Adipocyte (in vitro differentiated cells): ENCODE measurements around the gene CATSPERD.
A peak's percentile ranks its signal among the peaks of the same experiment; 100 is the strongest.

Experiments used
- DNase-seq: peaks from one replicate; pipeline ENCODE4 v3.0.0-alpha.2; 2015; ENCODE audit warnings: low read depth
- H3K27me3 ChIP-seq: replicated peaks from 2 replicates; pipeline ENCODE4 v1.7.0; 2013; ENCODE audit warnings: mild to moderate bottlenecking, low read length, moderate library complexity; ENCODE audit not compliant: control insufficient read depth, insufficient read depth
- H3K36me3 ChIP-seq: 2 replicates; pipeline ENCODE4 v1.7.0; 2013; ENCODE audit warnings: low read length, mild to moderate bottlenecking, moderate library complexity; ENCODE audit not compliant: control insufficient read depth, insufficient read depth, severe bottlenecking
- H3K4me1 ChIP-seq: 2 replicates; pipeline ENCODE4 v1.7.0; 2013; ENCODE audit warnings: mild to moderate bottlenecking, low read length, moderate library complexity; ENCODE audit not compliant: control insufficient read depth, insufficient read depth
- H3K4me3 ChIP-seq: 2 replicates; pipeline ENCODE4 v1.7.0; 2013; ENCODE audit warnings: mild to moderate bottlenecking, low read length, moderate library complexity
- H3K9ac ChIP-seq: 2 replicates; pipeline ENCODE4 v1.7.0; 2013; ENCODE audit warnings: mild to moderate bottlenecking, low read length, moderate library complexity
- H3K9me3 ChIP-seq: 2 replicates; pipeline ENCODE4 v1.7.0; 2013; ENCODE audit warnings: mild to moderate bottlenecking, low read length, moderate library complexity; ENCODE audit not compliant: control insufficient read depth

Gene CATSPERD

DNA sequence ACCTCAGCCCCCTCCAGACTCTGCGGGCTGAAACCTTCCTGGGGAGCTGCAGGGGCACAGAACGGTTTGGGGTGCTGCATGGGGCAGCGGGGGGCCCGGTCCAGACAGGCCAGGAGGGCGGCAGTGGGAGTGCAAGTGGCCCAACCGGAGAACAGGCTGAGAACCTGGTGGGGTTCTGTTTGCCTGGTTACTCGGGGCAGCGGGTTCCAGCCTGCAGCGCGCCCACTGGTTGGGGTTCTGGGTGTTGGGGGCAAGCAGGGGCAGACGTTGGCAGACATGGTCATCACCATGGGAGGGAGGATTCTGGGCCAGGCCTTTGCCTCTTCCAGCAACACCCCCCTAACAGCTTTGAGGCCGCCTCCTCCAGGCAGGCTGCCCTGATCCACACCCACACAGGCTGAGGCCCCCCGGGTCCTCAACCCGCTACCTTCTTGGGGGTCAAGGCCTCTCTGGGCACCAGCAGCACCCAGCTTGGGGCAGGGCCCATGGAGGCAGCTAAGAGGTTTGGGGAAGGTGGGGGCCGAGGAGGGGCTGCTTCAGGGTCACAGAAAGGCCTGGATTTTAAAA lies 64.2 kb downstream of the CATSPERD start, which contains the start of gene PRR22:
Gene PRR22 (minus strand): TSS at position 166 of the 567 bp plus-strand sequence. CDS start 86 bp downstream, at position 80.
- Histone ChIP-seq H3K9ac (no peak within 1 kb of the TSS), H3K4me1 (peaks cover under 1% of the 10 kb centered on the region), H3K27me3 (no peaks in the 10 kb centered on the region), H3K4me3 (no peak within 1 kb of the TSS), H3K36me3 (peaks cover 52% of the 10 kb centered on the region), H3K9me3 (no peaks in the 10 kb centered on the region)
- no peak for DNase-seq

DNA sequence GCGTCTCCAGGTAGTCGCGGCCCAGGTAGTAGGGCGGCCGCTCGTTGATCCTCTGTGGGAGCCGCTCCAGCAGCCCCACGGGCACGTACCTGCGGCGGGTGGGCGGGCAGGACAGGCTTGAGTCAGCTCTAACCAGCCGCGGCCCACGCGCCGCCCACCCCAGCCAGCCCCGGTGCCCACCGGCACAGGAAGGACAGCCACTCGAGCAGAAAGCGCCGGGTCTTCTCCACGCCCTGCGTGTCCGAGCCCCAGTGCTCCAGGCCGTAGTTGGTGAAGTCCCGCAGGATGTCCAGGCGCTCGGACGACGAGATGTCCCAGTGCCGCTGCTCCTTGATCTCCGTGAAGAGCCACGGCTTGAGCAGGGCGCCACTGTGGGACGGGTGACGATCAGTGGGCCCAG lies 65.0 kb downstream of the CATSPERD start:
- Histone ChIP-seq H3K27me3 (no peaks in the 10 kb centered on the region), H3K36me3 (peaks cover 57% of the 10 kb centered on the region), H3K9ac (no peak overlapping the region), H3K9me3 (no peaks in the 10 kb centered on the region), H3K4me1 (peaks cover 8% of the 10 kb centered on the region), H3K4me3 (no peak overlapping the region)
- no peak for DNase-seq

DNA sequence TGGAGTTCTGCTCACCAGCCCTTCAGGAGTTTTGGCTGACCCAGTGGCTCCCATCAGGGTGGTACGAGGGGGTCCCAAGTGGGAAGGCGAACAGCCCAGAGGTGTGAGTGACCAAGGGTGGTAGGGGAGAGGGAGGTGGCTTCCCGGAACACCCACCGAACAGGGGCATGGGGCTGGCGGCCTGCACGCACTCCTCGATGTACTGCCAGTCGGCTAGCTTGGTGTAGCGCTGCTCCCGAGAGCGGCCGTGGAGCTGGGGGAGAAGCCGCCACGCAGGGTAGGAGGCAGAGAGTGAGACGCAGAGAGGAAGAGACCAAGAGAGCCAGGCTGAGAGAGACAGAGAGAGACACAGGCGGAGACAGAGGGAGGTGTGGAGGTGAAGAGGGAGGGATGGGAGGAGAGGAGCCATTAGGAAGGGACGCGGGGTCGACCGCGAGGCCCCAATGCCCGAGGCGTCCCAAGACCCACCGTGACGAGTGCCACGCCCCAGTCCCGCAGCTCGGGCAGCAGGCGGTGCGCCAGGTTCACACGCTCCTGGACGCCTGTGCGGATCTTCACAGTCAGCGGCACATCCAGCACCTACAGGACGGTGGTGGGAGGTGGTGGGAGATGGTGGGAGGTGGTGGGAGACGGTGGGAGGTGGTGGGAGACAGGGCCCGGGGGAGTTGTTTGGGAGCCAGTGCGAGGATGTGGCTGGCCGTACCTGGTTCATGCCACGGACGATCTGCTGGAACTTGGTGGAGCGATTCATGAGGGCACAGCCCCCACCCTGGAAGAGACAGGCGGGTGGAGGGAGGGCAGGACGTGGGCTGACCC lies 66.4 kb downstream of the CATSPERD start:
- H3K4me3 ChIP-seq, result no peak overlapping the region
- DNase-seq, result no peak
- H3K27me3 ChIP-seq, result no peaks in the 10 kb centered on the region
- H3K4me1 ChIP-seq, result peaks cover 8% of the 10 kb centered on the region
- H3K9ac ChIP-seq, result no peak overlapping the region
- peaks cover 57% of the 10 kb centered on the region for H3K36me3 ChIP-seq
- H3K9me3 ChIP-seq, result no peaks in the 10 kb centered on the region

DNA sequence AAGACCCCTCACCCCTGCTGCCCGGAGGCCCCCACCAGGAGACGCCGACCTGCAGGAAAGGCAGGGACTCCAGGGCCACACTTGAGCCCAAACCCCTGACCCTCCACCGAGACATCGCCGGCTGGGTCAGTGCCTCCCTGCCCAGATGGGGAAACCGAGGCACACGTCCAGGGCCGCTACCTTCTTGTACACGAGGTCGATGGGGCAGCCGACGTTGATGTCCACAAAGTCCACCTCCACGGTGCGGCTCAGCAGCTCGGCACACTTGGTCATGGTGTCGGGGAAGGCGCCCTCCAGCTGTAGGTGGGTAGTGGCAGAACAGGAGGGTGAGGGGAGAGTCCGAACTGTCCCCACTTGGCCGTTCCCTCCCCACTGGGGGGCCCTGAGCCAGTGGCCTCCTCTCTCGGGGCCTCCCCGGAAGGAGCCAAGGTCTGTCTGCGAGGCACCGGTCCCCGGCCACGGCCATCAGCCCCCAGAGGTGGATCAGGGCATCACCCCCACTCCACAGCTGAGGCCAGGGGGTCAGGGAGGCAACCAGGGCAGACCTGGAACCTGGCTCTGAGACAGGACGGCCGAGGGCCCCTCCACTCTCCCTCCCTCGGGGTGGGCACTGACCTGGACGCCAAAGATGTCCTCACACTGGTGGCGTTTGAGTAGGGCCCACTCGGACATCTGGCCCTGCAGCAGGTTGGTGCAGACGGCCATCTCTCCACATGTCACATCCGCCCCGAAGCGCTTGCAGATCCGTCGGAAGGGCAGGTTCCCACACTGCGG lies 67.2 kb downstream of the CATSPERD start:
- Histone ChIP-seq H3K36me3 (peaks cover 57% of the 10 kb centered on the region), H3K4me3 (no peak overlapping the region), H3K4me1 (peaks cover 8% of the 10 kb centered on the region)

DNA sequence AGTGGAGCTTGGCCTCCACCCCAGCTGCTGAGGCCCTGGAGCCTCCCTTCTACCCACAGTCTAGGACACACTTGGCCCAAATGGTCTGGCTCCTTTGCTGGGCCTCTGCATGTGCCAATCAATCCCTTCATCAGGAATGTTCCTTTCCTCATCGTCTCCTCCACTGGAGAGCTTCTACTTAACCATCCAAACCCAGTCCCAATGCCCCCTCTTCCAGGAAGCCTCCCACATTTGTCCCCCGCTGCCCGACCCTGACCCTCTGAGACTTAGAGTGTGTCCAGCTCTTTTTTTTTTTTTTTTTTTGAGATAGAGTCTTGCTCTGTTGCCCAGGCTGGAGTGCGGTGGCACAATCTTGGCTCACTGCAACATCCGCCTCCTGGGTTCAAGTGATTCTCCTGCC lies 68.0 kb downstream of the CATSPERD start:
- no peak for DNase-seq
- Histone ChIP-seq H3K36me3 (peaks cover 57% of the 10 kb centered on the region), H3K4me1 (peaks cover 8% of the 10 kb centered on the region), H3K4me3 (no peak overlapping the region), H3K9me3 (no peaks in the 10 kb centered on the region), H3K9ac (no peak overlapping the region), H3K27me3 (no peaks in the 10 kb centered on the region)

More for the DNA sequence above, 67.2 kb downstream of the CATSPERD start:
- Histone ChIP-seq H3K9me3 (no peaks in the 10 kb centered on the region), H3K9ac (no peak overlapping the region), H3K27me3 (no peaks in the 10 kb centered on the region)
- no peak for DNase-seq

DNA sequence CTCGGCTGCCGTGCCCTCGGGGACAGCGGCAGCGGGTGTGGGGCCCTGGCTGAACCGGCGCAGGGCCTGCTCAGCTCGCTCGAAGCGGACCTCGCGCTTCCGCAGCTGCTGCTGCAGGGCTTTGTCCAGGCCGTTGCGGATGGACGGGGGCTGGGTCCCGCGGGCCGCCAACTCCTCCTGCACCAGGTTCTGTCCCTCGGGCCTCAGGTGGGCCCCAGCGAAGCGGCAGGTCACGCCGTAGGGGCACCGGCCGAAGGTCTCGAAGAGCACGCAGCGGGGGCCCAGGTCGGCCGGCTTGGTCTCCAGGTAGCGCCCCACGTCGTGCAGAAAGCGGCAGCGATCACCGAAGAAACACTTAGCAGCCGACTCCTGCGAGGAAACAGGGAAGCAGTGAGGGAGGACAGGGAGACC lies 68.9 kb downstream of the CATSPERD start:
- H3K4me3 ChIP-seq, result no peak overlapping the region
- no peak overlapping the region for H3K9ac ChIP-seq
- DNase-seq, result no peak
- no peaks in the 10 kb centered on the region for H3K27me3 ChIP-seq
- no peaks in the 10 kb centered on the region for H3K9me3 ChIP-seq
- peaks cover 57% of the 10 kb centered on the region for H3K36me3 ChIP-seq
- peaks cover 8% of the 10 kb centered on the region for H3K4me1 ChIP-seq

DNA sequence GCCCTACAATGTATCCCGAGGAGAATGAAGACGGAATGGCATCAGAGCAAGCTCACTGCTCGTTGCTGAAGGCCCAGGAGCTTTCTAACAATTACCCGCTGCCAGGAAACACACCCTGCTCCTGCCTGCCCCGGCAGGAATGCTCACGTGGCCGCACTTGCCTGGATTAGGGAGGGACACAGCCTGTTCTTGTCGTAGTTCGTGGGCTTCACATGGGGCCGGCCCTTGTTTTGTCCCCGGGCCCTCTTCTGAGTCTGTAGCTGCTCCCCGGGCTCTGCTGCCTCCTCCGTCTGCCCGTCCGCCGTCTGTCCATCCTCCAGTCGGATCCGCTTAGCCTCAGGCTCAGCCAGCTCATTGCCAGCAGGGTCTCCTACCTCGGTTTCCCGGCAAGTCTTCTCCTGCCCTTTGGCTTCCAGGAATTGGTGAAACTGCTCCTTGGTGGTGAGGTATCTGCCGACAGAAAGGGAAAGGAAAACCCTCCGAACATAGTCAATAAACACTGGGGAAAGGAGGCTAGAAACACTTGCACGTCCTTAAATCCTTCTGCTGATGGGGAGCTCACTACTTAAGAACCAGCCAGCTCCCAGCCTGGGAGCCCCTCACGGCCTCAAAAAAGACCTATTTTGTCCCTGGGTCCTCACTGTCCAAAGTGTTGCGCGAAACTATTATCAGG lies 69.6 kb downstream of the CATSPERD start:
- no peak for DNase-seq
- Histone ChIP-seq H3K9me3 (no peaks in the 10 kb centered on the region), H3K4me1 (peaks cover 8% of the 10 kb centered on the region), H3K27me3 (no peaks in the 10 kb centered on the region), H3K36me3 (peaks cover 50% of the 10 kb centered on the region), H3K4me3 (peak overlapping the region; percentile 93), H3K9ac (peak overlapping the region; percentile 97)

DNA sequence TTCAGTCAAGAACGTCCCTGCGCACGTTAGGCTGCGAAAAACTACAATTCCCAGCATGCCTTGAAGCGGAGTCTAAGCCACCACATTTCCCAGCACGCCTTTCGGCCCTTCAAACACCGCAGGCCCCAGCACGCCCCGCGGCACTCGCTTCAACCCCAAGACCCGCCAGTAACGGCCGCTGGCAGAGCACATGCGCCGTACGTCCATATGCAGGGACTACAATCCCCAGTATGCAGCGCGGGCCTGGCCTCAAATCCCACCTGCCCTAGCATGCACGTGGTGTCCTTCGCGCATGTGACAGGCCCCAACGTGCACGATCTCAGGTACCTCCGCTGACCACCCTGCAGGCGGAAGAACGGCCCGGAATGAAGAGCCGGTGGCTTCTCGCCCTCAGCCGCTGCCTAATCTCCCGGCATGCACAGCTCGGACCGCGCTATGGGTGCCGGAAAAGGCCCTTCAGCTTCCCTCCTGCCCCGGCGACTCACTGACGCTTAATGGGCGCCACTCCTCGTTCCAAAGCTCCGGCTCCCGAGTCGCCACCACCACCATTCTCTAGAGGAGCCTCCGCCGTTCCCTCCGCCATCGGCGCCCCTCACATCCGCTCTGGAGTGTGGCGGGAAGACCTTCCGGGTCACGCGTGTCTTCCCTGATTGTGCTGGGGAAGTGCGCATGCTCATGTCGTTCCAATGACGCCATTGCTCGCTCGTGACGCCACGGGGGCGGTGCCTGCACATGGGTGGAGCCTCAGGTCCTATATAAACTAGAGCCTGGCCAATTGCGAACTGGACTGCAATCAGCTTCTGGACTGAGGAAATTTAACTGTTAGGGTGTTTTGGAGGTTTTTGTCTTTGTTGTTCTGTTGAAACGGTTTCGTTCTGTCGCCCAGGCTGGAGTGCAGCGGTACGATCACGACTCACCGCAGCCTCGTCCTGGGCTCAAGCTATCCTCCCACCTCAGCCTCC lies 70.4 kb downstream of the CATSPERD start, which contains the start of gene DUS3L:
Gene DUS3L (minus strand): TSS at position 605 of the 962 bp plus-strand sequence. CDS start 22 bp downstream, at position 583.
- H3K9me3 ChIP-seq, result no peaks in the 10 kb centered on the region
- peak; percentile 99 for DNase-seq
- peak within 1 kb of the TSS; percentile 93 for H3K4me3 ChIP-seq
- no peaks in the 10 kb centered on the region for H3K27me3 ChIP-seq
- H3K9ac ChIP-seq, result peak within 1 kb of the TSS; percentile 97
- peaks cover 8% of the 10 kb centered on the region for H3K4me1 ChIP-seq
- peaks cover 42% of the 10 kb centered on the region for H3K36me3 ChIP-seq

DNA sequence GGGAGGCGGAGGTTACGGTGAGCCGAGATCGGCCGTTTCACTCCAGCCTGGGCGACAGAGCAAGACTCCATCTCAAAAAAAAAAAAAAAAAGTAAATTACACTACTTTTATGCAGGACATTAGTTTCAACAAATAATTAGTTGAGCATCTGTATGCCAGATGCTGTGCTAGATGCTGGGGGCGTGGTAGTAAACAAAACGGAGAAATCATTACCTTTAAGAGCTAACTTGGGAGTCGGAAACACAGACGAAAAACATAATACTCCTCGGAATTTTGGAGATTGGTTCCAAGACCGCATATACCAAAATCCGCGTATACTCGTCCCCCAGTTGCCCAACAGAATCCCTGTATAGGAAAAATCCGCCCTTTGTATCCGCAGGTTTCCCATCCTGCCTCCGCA lies 71.8 kb downstream of the CATSPERD start:
- Histone ChIP-seq H3K27me3 (no peaks in the 10 kb centered on the region), H3K9me3 (no peaks in the 10 kb centered on the region)
- DNase-seq, result no peak

DNA sequence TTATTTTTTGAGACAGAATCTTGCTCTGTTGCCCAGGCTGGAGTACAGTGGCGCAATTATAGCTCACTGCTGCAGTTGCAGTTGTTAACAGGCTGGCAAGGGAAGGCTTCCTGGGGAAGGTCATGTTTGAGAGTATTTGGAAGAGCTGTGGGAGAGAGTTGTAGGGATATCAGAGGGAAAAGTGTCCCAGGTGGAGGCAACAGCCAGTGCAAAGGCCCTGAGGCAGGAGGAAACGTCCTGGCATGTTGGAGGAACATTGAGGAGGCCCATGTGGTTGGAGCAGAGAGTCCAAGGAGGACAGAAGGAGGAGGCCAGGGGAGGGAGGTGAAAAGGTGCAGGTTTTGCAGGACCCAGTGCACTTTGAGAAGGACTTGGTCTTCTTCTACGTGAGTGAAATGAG lies 72.8 kb downstream of the CATSPERD start:
- Histone ChIP-seq H3K4me3 (no peak overlapping the region), H3K36me3 (peaks cover 20% of the 10 kb centered on the region), H3K9me3 (no peaks in the 10 kb centered on the region), H3K27me3 (no peaks in the 10 kb centered on the region), H3K9ac (no peak overlapping the region), H3K4me1 (peaks cover 8% of the 10 kb centered on the region)
- DNase-seq, result no peak

More for the DNA sequence above, 71.8 kb downstream of the CATSPERD start:
- H3K4me1 ChIP-seq, result peaks cover 8% of the 10 kb centered on the region
- H3K36me3 ChIP-seq, result peaks cover 29% of the 10 kb centered on the region
- no peak overlapping the region for H3K4me3 ChIP-seq
- H3K9ac ChIP-seq, result no peak overlapping the region
